GM12892 (cell line): ENCODE data around the gene TXNRD3.
"Not testable (repeated sequence)": the region's sequence is repeated elsewhere in the genome, so short reads cannot be mapped to it uniquely, and the experiment has no call there.

Source experiments
- POLR2A ChIP-seq: IDR thresholded peaks from 2 replicates; pipeline ENCODE4 v1.6.1; 2011; ENCODE audit warnings: low read depth, low read length, control low read depth
- POLR2AphosphoS5 ChIP-seq: IDR thresholded peaks from 2 replicates; pipeline ENCODE4 v1.6.1; 2011; ENCODE audit warnings: low read depth, low read length, control low read depth

GRCh38 chr3:126595479-126595878, 59.4 kb downstream of the TXNRD3 start:
- TF ChIP-seq POLR2A, POLR2AphosphoS5: not testable (repeated sequence)
